Glutamatergic neuron (in vitro differentiated cells): ENCODE results near the gene HSPA9. TPM values are rescaled to one million over a fixed set of nuclear protein-coding genes. Genes with fewer than 3 reads are reported as not detected.

Source experiments
- DNase-seq: peaks from one replicate; pipeline ENCODE4 v3.0.0; 2022
- H3K27ac Mint-ChIP-seq: one replicate; pipeline ENCODE4 v1.8.0; 2020; ENCODE audit warnings: mild to moderate bottlenecking, mixed read lengths, inconsistent platforms; ENCODE audit not compliant: unreplicated experiment
- H3K27me3 Mint-ChIP-seq: one replicate; pipeline ENCODE4 v1.8.0; 2020; ENCODE audit warnings: mild to moderate bottlenecking, moderate library complexity, mixed read lengths, inconsistent platforms; ENCODE audit not compliant: unreplicated experiment
- H3K36me3 Mint-ChIP-seq: one replicate; pipeline ENCODE4 v1.8.0; 2020; ENCODE audit warnings: mild to moderate bottlenecking, mixed read lengths, inconsistent platforms; ENCODE audit not compliant: unreplicated experiment
- H3K4me1 Mint-ChIP-seq: one replicate; pipeline ENCODE4 v1.8.0; 2020; ENCODE audit warnings: mild to moderate bottlenecking, low read depth, mixed read lengths, inconsistent platforms; ENCODE audit not compliant: unreplicated experiment
- H3K4me3 Mint-ChIP-seq: one replicate; pipeline ENCODE4 v1.8.0; 2020; ENCODE audit warnings: mild to moderate bottlenecking, mixed read lengths, inconsistent platforms; ENCODE audit not compliant: unreplicated experiment
- H3K9me3 Mint-ChIP-seq: one replicate; pipeline ENCODE4 v1.8.0; 2020; ENCODE audit warnings: mild to moderate bottlenecking, moderate library complexity, mixed read lengths, inconsistent platforms; ENCODE audit not compliant: unreplicated experiment
- total RNA-seq: library from RNA; stranded (reverse); fragmentation: NEBNext Ultra II Directional; extraction: Animal tissue kit (Norgen Biotek cat#: 25700); gene quantifications from one replicate; pipeline ENCODE4 v1.2.1, GENCODE V29; 2021; ENCODE audit not compliant: unreplicated experiment
- TF ChIP-seq, protein P1 (sequence below): fragments of 200-600 bp; sonication (generic); IDR thresholded peaks from one replicate; pipeline ENCODE4 v1.5.0; 2021; ENCODE audit not compliant: partially characterized antibody, unreplicated experiment

Gene HSPA9
- total RNA-seq, 1 donor from 2014 or later: 184 TPM

- Mint-ChIP-seq H3K9me3 (peaks cover 9% of the 10 kb centered on the region), H3K27me3 (peaks cover 2% of the 10 kb centered on the region), H3K4me1 (peaks cover 39% of the 10 kb centered on the region), H3K4me3 (peak overlapping the region; percentile 30), H3K27ac (peak overlapping the region; percentile 88), H3K36me3 (no peaks in the 10 kb centered on the region)
- TF ChIP-seq, protein P1, sequence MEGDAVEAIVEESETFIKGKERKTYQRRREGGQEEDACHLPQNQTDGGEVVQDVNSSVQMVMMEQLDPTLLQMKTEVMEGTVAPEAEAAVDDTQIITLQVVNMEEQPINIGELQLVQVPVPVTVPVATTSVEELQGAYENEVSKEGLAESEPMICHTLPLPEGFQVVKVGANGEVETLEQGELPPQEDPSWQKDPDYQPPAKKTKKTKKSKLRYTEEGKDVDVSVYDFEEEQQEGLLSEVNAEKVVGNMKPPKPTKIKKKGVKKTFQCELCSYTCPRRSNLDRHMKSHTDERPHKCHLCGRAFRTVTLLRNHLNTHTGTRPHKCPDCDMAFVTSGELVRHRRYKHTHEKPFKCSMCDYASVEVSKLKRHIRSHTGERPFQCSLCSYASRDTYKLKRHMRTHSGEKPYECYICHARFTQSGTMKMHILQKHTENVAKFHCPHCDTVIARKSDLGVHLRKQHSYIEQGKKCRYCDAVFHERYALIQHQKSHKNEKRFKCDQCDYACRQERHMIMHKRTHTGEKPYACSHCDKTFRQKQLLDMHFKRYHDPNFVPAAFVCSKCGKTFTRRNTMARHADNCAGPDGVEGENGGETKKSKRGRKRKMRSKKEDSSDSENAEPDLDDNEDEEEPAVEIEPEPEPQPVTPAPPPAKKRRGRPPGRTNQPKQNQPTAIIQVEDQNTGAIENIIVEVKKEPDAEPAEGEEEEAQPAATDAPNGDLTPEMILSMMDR: peak; percentile 63
- no peak for DNase-seq
Observed at GRCh38 chr5:138594305-138595058, 19.3 kb upstream of the HSPA9 start.

GRCh38 chr5:138588013-138588788, 13.0 kb upstream of the HSPA9 start:
- H3K36me3 Mint-ChIP-seq: no peaks in the 10 kb centered on the region
- H3K4me3 Mint-ChIP-seq: no peak overlapping the region
- H3K27me3 Mint-ChIP-seq: no peaks in the 10 kb centered on the region
- no peak for DNase-seq
- no peak overlapping the region for H3K27ac Mint-ChIP-seq
- TF ChIP-seq, protein P1: no peak
- H3K9me3 Mint-ChIP-seq: peaks cover 4% of the 10 kb centered on the region
- H3K4me1 Mint-ChIP-seq: no peaks in the 10 kb centered on the region

GRCh38 chr5:138585157-138585556, 10.0 kb upstream of the HSPA9 start:
- TF ChIP-seq, protein P1: no peak
- Mint-ChIP-seq H3K4me3 (no peak overlapping the region), H3K27ac (no peak overlapping the region), H3K9me3 (no peaks in the 10 kb centered on the region), H3K36me3 (no peaks in the 10 kb centered on the region), H3K4me1 (no peaks in the 10 kb centered on the region), H3K27me3 (no peaks in the 10 kb centered on the region)
- no peak for DNase-seq

DNA sequence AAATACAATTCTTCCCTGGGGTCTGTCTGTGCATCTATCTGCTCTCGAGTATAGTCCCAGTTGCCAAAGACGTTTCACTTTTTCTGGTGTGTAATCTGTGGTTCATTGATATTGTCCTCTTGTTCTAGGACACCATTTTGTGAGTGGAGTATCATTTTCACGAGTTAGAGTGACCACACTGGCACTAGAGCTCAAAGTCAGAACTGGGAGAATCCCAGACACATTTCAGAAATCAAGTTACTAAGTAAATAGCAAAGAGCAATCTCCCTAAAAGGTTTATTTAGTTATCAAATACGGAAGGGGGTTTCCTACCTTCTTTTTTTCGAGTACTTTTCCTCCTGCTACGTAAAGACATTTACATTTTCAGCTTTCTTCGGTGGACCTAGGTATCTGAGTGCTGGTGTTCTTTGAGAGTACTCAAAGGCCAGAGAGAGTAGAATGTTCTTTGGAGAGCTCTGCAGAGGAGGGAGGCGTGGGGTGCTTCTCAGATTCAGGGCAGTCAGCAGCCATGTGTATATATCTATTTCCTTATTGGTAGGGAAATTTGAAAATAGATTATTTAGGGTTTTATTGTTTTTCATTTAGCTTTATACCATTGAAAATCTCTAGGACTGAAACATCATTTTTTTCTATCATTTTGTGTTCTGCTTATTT, 8.9 kb upstream of the HSPA9 start:
- Mint-ChIP-seq H3K9me3 (no peaks in the 10 kb centered on the region), H3K27me3 (no peaks in the 10 kb centered on the region), H3K4me3 (no peak overlapping the region), H3K4me1 (no peaks in the 10 kb centered on the region), H3K27ac (no peak overlapping the region), H3K36me3 (no peaks in the 10 kb centered on the region)
- TF ChIP-seq, protein P1: no peak
- DNase-seq: no peak
